ENCODE results near the gene SLC35C1.
A peak's percentile ranks its signal among the peaks of the same experiment; 100 is the strongest.

Gene SLC35C1

DNA sequence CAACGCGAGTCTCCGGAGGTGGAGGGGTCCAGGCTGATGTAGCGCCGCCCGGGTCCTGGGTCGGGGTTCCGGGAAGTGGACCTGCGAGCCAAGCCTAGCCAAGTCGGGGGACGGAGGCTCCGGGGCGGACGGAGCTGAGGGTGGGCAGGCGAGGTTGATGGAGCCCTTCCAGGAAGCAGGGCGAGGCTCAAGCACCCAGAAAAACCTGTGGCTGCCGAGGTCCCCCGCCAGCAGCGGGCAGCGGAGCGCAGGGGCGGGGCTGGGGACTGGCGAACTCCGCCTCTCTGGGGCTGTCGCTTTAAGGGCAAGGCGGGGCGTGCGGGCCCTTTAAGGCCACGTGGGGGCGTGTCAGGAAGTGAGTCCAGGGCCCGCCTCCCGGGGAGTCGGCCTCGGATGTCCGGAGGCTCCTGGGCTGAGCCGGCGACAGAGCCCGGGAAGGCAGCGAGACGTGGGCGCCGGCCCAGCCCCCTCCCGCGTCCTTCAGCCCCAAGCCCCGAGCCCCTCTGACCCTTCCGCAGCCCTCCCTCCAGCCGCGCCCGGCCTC lies at the start of gene SLC35C1:
SLC35C1 (plus strand) TSS at position 389 of the 544 bp plus-strand sequence. CDS start 653 bp downstream, outside the sequence.
- peak; percentile 99 for DNase-seq

DNA sequence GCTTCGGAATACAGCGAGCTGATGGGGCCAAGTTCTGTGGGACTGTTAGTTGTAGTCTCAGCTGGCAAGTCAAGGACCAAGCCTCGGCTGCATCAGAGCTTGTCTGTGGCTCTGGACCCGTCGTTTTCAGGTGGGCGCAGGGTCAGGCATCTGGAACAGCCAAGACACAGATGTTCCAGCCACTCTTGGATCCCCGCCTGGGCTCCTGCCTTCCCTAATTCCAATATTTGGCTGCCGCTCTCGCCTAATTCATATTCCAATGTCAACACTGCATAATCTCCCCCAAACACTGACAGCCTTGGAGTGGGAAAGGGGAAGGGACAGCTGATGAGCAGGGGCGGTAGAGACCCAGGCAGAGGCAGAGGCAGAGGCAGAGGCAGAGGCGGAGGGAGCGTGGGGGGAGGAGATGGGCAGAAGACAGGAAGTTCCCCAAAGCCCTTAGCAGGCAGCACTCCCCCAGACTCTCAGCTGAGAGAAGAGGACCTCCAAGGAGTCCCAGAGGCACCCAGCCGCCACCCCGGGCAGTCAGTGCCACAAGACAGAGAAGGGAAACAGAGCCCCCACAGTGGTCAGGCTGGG lies 49.6 kb upstream of the SLC35C1 start:
- no peak for DNase-seq

DNA sequence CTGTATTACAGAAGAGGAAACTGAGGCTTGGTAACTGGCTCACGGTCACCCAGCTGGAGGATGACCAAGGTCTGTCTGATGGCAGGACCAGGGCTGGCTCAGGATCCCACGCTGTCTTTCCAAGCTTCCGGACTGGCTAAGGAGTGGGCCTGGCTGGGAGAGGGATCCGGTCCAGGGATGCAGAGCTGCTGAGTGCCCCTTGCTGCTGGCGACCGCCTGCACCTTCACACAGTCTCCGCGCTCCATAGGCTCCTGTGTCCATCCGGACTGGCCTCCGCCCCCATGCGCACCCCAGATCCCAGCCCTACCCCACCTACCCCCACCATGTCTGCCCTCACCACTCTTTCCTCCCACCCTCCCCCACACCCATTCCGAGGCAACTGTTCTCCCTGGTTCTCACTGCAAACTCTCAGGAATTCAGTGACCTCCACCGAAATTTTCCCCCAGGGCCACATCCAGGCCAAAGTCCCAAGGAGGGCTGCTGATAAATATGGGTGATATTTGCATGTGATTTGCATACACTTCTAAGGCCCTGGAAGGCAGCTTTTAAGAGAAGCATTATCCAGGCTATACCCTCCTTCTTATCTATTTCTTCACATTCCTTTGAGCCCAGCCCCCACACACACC lies 48.5 kb upstream of the SLC35C1 start:
- DNase-seq: no peak

DNA sequence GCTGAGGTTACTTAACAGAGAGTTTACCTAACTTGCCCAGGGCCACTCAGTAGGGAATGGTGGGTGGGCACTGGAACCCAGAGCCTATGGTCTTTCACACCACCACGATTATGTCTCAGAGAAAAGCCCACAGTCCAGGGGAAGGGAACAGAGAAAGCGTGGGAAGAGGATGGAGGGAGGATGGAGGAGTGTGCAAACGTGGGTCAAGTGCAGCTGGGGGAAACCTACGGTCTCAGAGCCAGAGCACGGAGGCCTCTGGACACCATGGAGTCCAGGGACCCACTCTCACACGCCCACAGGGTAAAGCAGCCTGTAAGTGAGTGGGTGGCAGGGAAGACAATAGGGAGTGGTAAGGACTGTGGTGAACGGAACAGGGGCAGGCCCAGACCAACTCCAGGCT lies 47.3 kb upstream of the SLC35C1 start:
- no peak for DNase-seq

DNA sequence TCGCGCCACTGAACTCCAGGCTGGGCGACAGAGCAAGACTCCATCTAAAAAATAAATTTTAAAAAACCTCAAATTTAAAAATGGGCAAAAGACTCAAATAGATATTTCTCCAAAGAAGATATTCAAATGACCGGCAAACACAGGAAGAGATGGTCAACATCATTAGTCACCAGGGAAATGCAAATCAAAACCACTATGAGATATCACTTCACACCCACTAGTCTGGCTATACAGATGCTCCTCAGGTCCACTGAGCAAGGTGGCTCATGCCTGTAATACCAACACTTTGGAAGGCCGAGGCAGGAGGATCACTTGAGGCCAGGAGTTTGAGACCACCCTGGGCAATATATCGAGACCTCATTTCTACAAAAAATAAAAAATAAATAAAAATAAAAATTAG lies 43.3 kb upstream of the SLC35C1 start:
- DNase-seq: no peak

DNA sequence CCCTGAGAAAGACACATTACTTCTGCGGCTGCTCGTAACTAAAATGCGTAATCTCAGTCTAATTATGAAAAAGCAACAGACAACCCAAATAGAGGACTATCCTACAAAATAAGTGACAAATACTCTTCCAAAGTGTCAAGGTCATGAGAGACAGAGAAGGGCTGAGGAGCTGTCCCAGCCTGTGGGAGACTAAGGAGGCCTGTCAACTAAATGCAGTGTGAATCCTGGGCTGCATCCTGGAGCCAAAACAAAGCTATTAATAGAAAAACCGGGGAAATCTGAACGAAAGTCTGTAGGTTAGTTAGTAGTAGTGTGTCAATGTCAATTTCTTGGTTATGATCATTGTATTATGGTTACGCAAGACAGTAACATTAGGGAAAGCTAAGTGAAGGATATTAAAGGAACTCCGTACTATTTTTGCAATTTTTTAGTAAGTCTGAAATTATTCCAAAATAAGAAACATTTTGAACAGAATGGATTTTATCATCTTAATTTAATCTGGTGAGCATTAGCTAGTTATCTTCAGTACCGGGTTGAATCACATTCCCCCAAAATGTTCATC lies 39.8 kb upstream of the SLC35C1 start:
- no peak for DNase-seq

DNA sequence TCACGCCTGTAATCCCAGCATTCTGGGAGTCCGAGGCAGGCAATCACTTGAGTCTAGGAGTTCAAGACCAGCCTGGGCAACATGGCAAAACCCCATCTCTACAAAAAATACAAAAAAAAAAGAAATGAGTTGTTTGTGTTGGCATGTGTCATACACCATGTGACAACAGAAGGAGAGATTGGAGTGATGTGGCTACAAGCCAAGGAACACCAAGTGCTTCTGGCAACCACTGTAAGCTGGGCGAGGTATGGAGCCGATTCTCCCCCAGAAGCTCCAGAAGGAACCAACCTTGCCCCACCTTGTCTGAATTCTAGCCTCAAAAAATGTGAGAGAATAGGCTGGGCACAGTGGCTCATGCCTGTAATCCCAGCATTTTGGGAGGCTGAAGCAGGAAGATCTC lies 39.1 kb upstream of the SLC35C1 start:
- no peak for DNase-seq

DNA sequence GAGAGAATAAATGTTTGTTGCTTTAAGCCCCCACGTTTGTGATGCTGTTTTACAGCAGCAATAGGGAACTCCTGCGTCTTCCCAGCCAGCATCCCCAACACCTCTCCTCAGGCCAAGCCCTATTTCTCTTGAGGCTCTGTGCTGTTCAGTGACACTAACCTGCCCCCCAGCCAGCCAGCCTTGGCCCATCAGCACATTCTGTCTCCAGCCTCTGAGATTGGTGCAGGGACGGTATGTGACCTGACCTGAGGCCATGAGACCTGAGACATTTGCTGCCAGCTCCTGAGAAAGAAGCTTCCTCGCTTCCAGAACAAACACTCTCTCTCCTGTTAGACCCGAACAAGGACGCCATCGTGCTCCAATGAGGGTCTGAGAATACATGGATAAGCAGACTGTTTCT lies 38.5 kb upstream of the SLC35C1 start:
- no peak for DNase-seq

DNA sequence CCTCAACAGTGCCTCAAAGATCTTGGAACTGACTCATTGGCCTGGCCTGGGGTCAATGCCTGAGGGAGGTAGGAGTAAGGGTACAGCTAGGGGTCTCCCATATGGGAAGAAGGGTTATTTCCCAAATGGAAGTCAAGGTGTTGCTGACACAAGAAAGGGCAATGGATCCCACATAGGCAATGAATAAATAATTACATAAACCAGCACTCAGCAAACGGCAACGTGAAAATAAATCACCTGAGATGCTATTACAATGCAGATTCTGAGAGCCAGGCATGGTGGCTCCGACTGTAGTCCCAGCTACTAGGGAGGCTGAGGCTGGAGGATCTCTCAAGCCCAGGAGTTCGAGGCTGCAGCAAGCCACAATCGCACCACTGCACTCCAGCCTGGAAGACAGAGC lies 36.5 kb upstream of the SLC35C1 start:
- no peak for DNase-seq

DNA sequence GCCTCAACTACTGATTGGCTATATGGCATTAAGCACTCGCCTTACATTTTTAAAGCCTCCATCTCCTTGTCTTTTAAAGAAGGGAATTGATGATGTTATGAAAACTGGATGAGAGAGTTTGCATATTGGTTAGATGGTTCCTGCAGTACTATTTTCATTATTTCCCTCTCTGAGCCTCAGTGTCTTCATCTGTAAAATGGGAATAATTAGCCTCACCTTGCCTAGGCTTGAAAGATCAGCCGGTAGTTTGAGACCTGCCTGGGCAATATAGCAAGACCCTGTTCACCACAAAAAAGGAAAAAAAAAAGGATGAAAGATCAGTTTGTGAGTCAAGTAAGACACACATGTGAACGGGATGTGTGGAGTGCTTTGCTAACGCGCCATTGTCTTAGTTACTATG lies 35.0 kb upstream of the SLC35C1 start:
- no peak for DNase-seq

DNA sequence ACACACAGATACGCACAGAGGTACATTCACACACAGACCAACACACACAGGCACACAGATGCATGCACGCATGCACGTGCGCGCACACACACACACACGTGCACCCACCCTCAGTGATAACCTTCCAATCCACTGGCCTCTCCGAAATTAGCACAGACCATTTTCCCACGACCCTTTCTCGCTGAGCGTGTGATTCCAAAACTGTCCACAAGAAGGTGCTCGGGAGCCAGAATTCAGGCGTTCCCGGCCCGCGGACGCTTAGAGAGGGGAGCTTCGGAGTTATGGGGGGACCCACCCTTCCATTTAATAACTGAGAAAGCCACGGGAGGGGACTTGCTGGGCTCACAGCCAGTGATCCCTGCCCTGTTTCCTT lies 33.8 kb upstream of the SLC35C1 start:
- DNase-seq: peak; percentile 88

DNA sequence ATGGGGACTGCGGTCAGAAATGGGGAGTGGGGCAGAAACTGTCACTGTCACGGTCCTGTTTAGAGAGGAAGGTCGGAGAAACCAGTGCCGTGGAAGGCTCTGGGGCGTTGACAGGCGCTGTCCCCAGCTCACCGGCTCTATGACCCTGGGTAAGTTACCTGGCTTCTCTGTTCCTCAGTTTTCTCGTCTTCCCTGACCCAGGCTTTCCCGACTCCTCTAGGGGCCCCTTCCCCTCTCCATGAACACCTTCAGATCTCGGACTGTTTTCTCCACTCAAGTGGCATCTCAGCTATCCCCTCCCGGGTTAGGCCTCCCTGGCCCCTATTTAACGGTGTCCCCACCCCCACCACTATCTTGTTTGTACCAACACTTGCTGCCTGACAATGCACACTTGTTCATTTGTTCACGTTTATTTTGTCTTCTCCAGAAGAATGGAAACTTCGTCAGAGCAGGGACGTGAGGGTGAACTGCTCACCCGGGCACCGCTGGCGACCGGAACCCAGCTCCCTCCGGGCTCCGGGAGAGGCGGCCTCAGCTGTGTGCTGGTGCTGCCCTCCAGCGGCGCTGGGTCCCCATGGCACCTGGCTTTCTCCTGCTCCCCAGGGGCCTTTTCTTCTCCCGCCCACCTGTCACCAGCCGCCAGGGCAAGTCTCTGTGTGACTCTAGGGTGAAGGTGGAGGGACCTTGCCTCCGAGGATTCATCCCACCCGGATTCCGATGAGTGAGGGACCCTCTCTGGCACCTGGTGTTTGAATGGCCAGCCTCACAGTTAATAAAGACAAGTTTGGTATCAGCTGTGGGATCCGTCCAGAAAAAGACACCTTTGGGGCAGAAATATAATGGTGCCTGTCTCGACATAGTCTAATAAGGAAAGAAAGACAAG lies 33.1 kb upstream of the SLC35C1 start:
- peak; percentile 94 for DNase-seq

DNA sequence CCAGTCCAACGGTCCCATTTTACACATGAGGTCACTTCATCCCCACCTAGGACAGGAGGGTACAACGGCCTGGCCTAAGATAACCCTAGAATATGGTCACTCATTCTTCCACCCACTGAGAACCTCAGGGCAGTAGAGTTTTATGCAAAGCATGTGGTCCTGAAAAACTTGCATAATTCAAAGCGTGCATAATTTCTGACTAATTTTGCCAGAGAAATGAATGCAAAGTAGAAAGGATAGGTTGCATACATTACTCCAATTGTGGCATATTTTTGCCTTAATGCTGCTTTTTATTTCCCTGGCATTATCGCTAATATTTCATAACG lies 32.5 kb upstream of the SLC35C1 start:
- DNase-seq: no peak

DNA sequence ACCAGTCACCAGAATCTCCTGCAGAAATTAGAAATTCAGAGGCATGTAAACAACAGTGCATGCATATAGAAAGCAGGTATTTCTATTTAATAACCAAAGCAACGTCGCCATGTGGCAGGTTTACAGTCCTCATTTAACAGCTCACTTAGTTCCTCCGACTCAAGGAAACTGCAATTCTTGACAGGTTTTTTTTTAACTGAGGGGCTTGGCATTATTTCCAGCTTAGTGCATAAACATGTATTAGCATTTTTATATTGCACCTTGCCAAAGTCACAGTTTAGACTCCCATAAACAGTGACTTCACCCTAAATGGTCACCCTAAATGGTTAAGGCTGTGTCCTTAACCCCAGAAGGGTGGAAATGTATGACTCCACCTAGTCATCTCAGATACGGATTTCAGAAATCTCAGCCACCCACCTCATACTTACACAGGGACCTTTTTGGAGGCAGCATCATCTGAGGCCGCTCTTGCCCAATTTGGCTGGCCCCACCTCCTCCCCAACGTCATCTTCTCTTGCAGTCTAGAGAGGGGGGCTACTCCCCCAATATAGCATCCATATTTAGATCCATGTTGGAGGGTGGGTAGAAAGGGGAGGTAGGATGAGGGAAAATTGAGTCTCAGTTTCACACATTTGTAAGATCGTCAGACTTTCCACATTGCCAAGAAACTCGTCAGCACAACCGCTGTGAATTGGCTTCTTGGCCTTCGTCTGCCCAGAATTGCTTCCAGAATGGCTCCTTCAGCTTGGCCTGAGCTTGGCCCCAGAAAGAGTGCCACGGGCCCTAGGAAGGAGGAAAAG lies 31.8 kb upstream of the SLC35C1 start:
- no peak for DNase-seq

DNA sequence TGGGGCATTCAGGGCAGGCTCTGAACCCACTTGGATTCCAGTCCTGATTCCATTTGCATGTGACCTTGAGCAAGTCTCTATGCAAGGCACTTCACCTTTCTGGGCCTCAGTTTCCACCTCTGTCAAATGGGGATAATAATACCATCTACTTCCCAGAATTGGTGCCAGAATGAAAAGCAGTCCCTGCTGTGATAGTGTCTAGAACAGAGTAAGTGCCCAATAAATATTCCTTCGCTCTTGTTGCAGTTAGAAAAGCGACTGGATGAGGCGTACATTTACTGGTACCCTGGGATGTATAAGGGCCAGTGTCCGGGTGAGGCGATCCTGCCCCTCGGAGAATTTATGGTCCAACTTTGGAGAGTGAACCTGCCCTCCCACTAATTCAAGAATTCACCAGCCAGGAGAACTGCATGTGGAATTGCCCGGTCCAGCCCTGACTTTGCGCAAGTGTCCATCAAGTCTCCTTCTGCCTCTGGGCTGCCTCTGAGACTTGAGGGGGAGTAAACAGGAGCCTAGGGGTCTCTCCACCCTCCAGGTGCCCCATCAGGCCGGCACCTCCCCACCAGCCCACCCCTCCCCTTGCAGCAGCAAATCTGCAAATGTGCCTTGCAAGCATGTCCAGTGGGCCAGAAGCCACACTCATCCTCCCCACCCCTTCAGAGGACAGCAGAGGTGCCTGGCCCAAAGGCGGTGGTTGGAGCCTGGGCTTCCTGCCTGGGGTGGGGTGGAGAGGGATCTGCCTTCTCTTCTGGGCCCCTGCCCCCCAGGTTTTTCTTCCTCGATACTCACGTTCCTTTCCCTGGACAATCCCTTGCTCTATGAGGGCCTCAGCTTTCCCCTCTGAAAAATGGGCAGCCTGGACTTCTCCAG lies 30.9 kb upstream of the SLC35C1 start:
- no peak for DNase-seq

DNA sequence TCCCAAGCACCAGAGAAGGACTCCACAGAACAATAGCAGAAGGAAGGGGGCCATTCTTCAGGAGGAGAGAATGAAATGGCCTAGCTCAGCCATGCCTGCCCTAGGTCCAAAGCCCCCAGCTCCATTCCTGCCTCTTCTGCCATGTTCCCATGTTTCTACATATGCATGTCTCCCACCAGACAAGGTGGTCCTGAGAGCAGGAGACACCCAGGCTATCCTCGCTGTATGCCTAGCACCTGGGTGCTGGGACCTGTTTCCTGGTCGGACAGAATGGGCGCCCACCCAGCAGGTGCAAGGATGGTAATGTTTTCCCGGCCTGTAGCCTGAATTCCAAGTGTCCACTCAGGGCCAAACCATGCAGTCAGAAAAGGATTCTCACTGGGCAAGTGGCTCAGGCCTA lies 30.2 kb upstream of the SLC35C1 start:
- DNase-seq: no peak

DNA sequence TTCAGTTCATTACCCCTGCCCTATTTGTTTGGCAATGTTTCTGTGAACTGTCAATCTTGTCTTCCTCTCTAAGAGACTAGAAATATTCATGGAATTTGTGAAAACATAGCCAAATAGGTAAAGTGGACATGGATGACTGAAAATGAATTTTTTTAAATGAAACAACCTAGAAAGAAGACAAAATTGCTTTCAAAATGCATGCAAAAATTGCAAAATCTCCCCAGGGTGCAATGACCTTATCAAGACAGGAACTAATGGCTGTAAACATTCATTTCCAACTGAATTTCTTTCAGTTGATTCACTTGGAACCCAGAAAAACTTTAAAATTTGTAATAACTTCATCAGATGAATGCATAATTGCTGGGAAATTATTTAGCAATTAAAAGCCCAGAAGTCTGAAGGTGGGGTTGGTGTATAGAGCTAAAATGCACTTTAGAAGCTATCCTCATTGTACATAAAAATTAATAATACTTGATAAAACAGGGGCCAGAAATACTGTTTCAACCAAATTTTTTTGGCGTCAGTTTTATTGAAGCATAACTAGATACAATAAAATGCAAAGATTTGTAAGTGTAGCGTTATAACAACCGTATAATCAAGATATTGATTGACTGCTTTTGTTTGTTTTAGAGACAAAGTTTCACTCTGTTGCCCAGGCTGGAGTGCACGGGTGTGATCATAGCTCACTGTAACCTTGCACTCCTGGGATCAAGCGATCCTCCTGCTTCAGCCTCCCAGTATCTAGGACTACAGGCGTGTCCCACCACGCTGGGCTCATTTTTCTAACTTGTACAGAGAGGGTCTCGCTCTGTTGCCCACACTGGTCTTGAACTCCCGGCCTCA lies 27.6 kb upstream of the SLC35C1 start:
- DNase-seq: no peak

DNA sequence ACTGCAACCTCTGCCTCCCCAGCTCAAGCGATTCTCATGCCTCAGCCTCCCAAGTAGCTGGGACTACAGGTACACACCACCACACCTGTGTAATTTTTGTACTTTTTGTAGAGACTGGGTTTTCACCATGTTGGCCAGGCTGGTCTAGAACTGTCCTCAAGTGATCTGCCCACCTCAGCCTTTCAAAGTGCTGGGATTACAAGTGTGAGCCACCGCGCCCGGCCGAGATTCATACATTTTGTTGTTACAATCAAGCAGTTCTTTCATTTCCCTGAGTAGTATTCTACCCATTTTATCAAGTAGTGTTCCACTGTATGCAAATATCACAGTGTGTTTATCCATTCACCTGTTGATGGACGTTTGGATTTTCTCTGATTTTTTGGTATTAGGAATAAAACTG lies 26.6 kb upstream of the SLC35C1 start:
- DNase-seq: no peak

DNA sequence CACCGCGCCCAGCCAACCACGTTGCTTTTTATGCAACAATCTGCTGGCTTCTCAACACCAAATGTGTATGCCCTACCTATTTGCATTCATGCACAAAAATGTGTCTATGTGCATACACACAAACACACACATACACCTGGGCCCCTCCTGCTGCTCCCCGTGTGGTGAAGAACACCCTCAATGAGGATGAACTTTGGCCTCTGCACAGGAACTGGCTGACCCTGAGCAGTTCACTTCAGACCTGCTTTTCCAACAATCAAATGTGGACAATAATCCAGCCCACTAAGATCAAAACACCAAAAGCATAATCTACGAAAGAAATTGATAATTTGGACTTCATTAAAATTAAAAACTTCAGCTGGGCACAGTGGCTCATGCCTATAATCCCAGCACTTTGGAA lies 25.3 kb upstream of the SLC35C1 start:
- DNase-seq: no peak

DNA sequence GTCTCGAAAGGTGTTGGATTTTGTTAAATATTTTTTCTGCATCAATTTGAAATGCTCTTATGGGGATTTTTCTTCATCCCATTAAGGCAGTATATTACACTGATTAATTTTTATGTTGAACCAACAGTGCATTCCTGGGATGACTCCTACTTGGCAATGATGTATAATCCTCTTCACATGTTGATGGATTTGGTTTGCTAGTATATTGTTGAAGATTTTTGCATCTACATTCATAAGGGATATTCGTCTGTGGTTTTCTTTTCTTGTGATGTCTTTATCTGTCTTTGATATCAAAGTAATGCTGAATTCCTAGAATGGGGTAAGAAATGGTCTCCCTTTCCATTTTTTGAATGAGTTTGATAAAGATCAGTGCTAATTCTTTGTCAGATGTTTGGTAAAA lies 18.7 kb upstream of the SLC35C1 start:
- no peak for DNase-seq

DNA sequence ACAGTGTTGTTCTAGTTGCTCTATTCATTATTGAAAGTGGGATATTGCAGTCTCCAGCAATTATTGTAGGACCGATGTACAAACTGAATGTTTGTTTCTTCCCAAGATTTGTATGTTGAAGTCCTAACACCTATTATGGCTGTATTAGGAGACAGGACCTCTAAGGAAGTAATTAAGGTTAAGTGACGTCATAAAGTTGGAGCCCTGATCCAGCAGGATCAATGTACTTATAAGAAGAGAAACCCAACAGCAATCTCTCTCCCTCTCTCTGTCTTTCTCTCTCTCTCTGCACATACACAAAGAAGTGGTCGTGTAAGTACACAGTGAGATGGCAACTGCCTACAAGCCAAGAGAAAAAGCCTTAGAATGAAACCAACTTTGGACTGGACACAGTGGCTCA lies 16.1 kb upstream of the SLC35C1 start:
- DNase-seq: no peak

Data from activated effector memory CD4-positive, alpha-beta T cell treated with anti-CD3 and anti-CD28 coated beads, Interleukin-2, amount 50 U/mL, for 16 hours (primary cell).